SIG-M5 (cell line): ENCODE measurements around the gene FST.

ENCODE experiments used
- DNase-seq: peaks from one replicate; lab custom pipeline; 2025; lab: John Stamatoyannopoulos, UW

The FST gene

GRCh38 chr5:53480416-53481158, at the start of gene FST:
Gene FST, plus strand, starts transcription at chr5:53480629. Its CDS starts 163 bp downstream, at chr5:53480792.
- no peak for DNase-seq

GRCh38 chr5:53431665-53432064, 48.8 kb upstream of the FST start:
- no peak for DNase-seq

- DNase-seq = no peak
Observed at GRCh38 chr5:53433026-53433425, 47.4 kb upstream of the FST start.

GRCh38 chr5:53434541-53434940, 45.9 kb upstream of the FST start:
- no peak for DNase-seq

- no peak for DNase-seq
Observed at GRCh38 chr5:53436480-53437191, 43.8 kb upstream of the FST start.

GRCh38 chr5:53438079-53438478, 42.4 kb upstream of the FST start:
- DNase-seq = no peak

GRCh38 chr5:53438486-53439472, 41.6 kb upstream of the FST start:
- DNase-seq = no peak

- no peak for DNase-seq
Observed at GRCh38 chr5:53442961-53443360, 37.5 kb upstream of the FST start.

GRCh38 chr5:53445569-53445968, 34.9 kb upstream of the FST start:
- DNase-seq = no peak

GRCh38 chr5:53446908-53447307, 33.5 kb upstream of the FST start:
- no peak for DNase-seq

GRCh38 chr5:53448851-53449250, 31.6 kb upstream of the FST start:
- DNase-seq = no peak

GRCh38 chr5:53453898-53454718, 26.3 kb upstream of the FST start:
- DNase-seq = no peak

- no peak for DNase-seq
Observed at GRCh38 chr5:53454719-53455000, 25.8 kb upstream of the FST start.

- DNase-seq = no peak
Observed at GRCh38 chr5:53456366-53456765, 24.1 kb upstream of the FST start.

GRCh38 chr5:53463909-53464621, 16.4 kb upstream of the FST start:
- no peak for DNase-seq

- peak; percentile 27 for DNase-seq
Observed at GRCh38 chr5:53464722-53465121, 15.7 kb upstream of the FST start.

- peak; percentile 36 for DNase-seq
Observed at GRCh38 chr5:53469946-53470687, 10.3 kb upstream of the FST start.

GRCh38 chr5:53472279-53472678, 8.2 kb upstream of the FST start:
- no peak for DNase-seq

GRCh38 chr5:53472720-53473510, 7.5 kb upstream of the FST start:
- no peak for DNase-seq

GRCh38 chr5:53473633-53474032, 6.8 kb upstream of the FST start:
- DNase-seq = no peak
